Measurements from ENCODE around the gene IL1B. TPM values are rescaled to one million over a fixed set of nuclear protein-coding genes. Genes with fewer than 3 reads are reported as not detected.
A peak's percentile ranks its signal among the peaks of the same experiment; 100 is the strongest.

The IL1B gene
- total and polyA plus RNA-seq, 4 donors = 0.25 to 3.1 (median 0.76) TPM

DNA sequence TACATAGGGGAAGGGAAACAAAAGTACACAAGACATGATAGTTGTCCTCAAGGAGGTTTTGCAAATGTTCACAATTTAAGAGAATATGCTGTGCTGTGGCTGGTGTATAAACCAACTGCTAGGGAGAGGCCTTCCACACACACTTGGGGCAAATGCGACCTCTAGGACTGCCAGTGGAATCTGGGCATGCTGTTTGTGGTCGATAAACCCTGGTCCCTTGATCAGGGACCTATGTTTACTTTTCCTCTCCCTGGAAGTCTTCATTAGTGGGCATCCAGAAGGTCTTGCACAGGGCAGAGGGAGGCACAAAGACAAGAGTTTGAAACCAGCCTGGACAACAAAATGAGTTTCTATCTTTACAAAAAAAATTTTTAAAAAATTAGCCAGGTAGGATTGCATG lies 7.3 kb upstream of the IL1B start (continued):
- peak; percentile 63 to 76 for TF ChIP-seq HNF4A (conservative IDR thresholded peaks at IDR 0.05)

DNA sequence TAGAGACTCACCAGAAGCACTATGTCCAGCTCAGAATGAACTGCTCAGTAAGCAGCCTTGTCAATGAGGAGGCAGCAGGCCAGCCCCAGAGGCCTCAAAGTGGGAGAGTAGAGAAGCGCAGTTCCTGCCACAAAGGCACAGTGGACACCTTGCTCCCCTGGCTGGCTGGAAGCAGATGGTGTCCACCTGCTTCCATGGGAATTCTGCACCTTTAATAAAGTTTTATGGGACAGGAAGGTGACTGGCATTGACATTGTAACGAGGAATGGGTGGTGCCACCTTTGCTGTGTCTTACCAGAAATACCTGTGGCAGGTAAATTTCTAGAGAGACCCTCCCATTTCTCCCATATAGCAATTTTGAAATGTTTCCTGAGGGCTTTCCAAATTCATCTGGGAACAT lies 6.7 kb upstream of the IL1B start:
- TF ChIP-seq FOXA2 (IDR thresholded peaks at IDR 0.05) = no peak
- TF ChIP-seq, protein P1, sequence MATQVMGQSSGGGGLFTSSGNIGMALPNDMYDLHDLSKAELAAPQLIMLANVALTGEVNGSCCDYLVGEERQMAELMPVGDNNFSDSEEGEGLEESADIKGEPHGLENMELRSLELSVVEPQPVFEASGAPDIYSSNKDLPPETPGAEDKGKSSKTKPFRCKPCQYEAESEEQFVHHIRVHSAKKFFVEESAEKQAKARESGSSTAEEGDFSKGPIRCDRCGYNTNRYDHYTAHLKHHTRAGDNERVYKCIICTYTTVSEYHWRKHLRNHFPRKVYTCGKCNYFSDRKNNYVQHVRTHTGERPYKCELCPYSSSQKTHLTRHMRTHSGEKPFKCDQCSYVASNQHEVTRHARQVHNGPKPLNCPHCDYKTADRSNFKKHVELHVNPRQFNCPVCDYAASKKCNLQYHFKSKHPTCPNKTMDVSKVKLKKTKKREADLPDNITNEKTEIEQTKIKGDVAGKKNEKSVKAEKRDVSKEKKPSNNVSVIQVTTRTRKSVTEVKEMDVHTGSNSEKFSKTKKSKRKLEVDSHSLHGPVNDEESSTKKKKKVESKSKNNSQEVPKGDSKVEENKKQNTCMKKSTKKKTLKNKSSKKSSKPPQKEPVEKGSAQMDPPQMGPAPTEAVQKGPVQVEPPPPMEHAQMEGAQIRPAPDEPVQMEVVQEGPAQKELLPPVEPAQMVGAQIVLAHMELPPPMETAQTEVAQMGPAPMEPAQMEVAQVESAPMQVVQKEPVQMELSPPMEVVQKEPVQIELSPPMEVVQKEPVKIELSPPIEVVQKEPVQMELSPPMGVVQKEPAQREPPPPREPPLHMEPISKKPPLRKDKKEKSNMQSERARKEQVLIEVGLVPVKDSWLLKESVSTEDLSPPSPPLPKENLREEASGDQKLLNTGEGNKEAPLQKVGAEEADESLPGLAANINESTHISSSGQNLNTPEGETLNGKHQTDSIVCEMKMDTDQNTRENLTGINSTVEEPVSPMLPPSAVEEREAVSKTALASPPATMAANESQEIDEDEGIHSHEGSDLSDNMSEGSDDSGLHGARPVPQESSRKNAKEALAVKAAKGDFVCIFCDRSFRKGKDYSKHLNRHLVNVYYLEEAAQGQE (IDR thresholded peaks at IDR 0.05) = no peak
- TF ChIP-seq RAD21 (IDR thresholded peaks at IDR 0.05) = no peak
- no peak for TF ChIP-seq HNF4A (conservative IDR thresholded peaks at IDR 0.05)
- TF ChIP-seq JUND (IDR thresholded peaks at IDR 0.05) = no peak
- TF ChIP-seq NR2F2 (IDR thresholded peaks at IDR 0.05) = no peak
- TF ChIP-seq TAF1 (conservative IDR thresholded peaks at IDR 0.05) = no peak
- TF ChIP-seq EGR1 (IDR thresholded peaks at IDR 0.05; ENCODE audit: low read depth in 2 of 2) = no peak
- TF ChIP-seq, protein P2, sequence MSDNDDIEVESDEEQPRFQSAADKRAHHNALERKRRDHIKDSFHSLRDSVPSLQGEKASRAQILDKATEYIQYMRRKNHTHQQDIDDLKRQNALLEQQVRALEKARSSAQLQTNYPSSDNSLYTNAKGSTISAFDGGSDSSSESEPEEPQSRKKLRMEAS (IDR thresholded peaks at IDR 0.05) = no peak
- no peak for TF ChIP-seq SP1 (IDR thresholded peaks at IDR 0.05)
- Histone ChIP-seq H3K27ac (ENCODE audit: low read depth in 1 of 2, low read length in 2 of 2) (no peak overlapping the region), H3K9ac (ENCODE audit: low read depth in 1 of 2, low read length in 2 of 2) (no peak overlapping the region), H3K27me3 (ENCODE audit: control insufficient read depth in 4 of 4, insufficient read depth in 4 of 4, low read length in 3 of 4) (no peaks in the 10 kb centered on the region), H3K9me3 (ENCODE audit: control insufficient read depth in 4 of 4, low read length in 3 of 4) (no peaks in the 10 kb centered on the region), H3K4me3 (ENCODE audit: low read depth in 1 of 3, low read length in 3 of 3) (no peak overlapping the region), H3K4me1 (ENCODE audit: control insufficient read depth in 4 of 4, insufficient read depth in 4 of 4, low read length in 3 of 4) (no peaks in the 10 kb centered on the region), H3K36me3 (ENCODE audit: control insufficient read depth in 4 of 4, insufficient read depth in 3 of 4, low read depth in 1 of 4, low read length in 3 of 4) (no peaks in the 10 kb centered on the region)
- WGBS = 91% methylated on average over 2 of the region's 2 CpGs
- DNase-seq (ENCODE audit: low spot score) = no peak

DNA sequence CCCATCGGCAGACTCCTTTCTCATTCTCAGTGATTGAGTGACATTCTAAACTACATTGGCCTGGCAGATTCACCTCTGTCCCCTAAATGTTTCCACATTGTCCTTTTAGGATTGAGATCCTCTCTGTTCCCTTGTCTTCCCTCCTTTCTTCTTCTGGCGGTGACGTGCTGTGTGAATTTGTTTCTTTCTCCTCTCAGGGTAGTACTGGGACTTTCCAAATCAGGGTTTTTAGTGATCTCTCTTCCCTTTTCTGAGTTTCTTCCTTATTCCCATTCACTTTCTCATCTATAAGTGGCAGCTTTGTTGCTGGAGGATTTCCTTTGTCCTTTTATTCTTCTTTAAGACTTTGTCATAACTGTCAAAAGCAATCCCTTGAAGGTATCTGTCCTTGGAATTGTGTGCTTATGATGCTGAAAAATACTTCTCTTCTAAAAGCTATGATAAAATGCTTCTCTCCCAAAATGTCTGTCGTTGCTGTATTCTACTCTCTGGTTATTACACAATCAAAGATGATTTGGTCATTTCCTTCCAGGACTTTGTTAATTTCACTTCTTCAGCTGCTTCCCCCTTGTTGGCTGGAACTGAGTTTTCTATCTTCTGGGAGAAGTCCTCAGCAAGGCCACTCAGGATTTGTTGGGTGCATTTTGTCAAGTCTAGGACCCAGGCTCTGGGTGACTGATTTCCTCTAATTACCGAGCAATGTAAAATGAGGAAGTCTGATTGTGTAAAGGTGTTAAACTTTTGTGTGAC lies 4.9 kb upstream of the IL1B start:
- Histone ChIP-seq H3K4me3 (ENCODE audit: low read depth in 1 of 3, low read length in 3 of 3) (no peak overlapping the region), H3K9ac (ENCODE audit: low read depth in 1 of 2, low read length in 2 of 2) (no peak overlapping the region), H3K36me3 (ENCODE audit: control insufficient read depth in 4 of 4, insufficient read depth in 3 of 4, low read depth in 1 of 4, low read length in 3 of 4) (no peaks in the 10 kb centered on the region), H3K4me1 (ENCODE audit: control insufficient read depth in 4 of 4, insufficient read depth in 4 of 4, low read length in 3 of 4) (no peaks in the 10 kb centered on the region), H3K27me3 (ENCODE audit: control insufficient read depth in 4 of 4, insufficient read depth in 4 of 4, low read length in 3 of 4) (no peaks in the 10 kb centered on the region), H3K9me3 (ENCODE audit: control insufficient read depth in 4 of 4, low read length in 3 of 4) (no peaks in the 10 kb centered on the region), H3K27ac (ENCODE audit: low read depth in 1 of 2, low read length in 2 of 2) (peak overlapping the region in 1 of 2 donors; percentile 42)
- 79% methylated on average over 5 of the region's 5 CpGs for WGBS
- no peak for DNase-seq (ENCODE audit: low spot score)
- TF ChIP-seq, protein P2 (IDR thresholded peaks at IDR 0.05) = peak; percentile 32
- TF ChIP-seq, protein P3, sequence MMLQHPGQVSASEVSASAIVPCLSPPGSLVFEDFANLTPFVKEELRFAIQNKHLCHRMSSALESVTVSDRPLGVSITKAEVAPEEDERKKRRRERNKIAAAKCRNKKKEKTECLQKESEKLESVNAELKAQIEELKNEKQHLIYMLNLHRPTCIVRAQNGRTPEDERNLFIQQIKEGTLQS (IDR thresholded peaks at IDR 0.05) = no peak

DNA sequence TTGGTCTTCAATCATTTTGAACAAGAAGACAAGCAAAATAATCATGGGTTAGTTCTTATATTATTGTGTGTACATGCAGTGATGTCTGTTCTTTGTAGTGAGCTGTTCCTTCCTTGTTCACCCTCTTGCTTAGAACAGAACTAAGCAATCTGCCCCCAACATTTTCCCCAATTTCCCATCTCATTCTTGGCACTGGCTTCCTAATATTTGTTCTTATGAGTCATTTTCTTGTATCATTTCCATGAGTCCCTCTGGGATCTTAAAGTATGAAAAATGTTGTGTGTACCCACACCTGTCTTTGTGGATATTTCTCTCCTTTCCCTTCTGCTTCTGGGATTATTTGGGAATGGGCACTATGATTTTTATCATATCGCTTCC lies 3.5 kb upstream of the IL1B start:
- Histone ChIP-seq H3K4me3 (ENCODE audit: low read depth in 1 of 3, low read length in 3 of 3) (no peak overlapping the region), H3K27ac (ENCODE audit: low read depth in 1 of 2, low read length in 2 of 2) (no peak overlapping the region), H3K4me1 (ENCODE audit: control insufficient read depth in 4 of 4, insufficient read depth in 4 of 4, low read length in 3 of 4) (no peaks in the 10 kb centered on the region), H3K36me3 (ENCODE audit: control insufficient read depth in 4 of 4, insufficient read depth in 3 of 4, low read depth in 1 of 4, low read length in 3 of 4) (no peaks in the 10 kb centered on the region), H3K9ac (ENCODE audit: low read depth in 1 of 2, low read length in 2 of 2) (no peak overlapping the region), H3K9me3 (ENCODE audit: control insufficient read depth in 4 of 4, low read length in 3 of 4) (no peaks in the 10 kb centered on the region), H3K27me3 (ENCODE audit: control insufficient read depth in 4 of 4, insufficient read depth in 4 of 4, low read length in 3 of 4) (no peaks in the 10 kb centered on the region)
- DNase-seq (ENCODE audit: low spot score) = no peak
- WGBS = 98% methylated on average over 1 of the region's 1 CpG
- TF ChIP-seq HNF4G (IDR thresholded peaks at IDR 0.05) = no peak
- TF ChIP-seq, protein P4, sequence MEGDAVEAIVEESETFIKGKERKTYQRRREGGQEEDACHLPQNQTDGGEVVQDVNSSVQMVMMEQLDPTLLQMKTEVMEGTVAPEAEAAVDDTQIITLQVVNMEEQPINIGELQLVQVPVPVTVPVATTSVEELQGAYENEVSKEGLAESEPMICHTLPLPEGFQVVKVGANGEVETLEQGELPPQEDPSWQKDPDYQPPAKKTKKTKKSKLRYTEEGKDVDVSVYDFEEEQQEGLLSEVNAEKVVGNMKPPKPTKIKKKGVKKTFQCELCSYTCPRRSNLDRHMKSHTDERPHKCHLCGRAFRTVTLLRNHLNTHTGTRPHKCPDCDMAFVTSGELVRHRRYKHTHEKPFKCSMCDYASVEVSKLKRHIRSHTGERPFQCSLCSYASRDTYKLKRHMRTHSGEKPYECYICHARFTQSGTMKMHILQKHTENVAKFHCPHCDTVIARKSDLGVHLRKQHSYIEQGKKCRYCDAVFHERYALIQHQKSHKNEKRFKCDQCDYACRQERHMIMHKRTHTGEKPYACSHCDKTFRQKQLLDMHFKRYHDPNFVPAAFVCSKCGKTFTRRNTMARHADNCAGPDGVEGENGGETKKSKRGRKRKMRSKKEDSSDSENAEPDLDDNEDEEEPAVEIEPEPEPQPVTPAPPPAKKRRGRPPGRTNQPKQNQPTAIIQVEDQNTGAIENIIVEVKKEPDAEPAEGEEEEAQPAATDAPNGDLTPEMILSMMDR (IDR thresholded peaks at IDR 0.05; ENCODE audit: low read depth, low read length, missing input control) = no peak
- TF ChIP-seq RXRA (IDR thresholded peaks at IDR 0.05) = no peak
- no peak for TF ChIP-seq FOXA1 (IDR thresholded peaks at IDR 0.05)
- TF ChIP-seq, protein P2 (IDR thresholded peaks at IDR 0.05) = no peak
- TF ChIP-seq TAF1 (conservative IDR thresholded peaks at IDR 0.05) = no peak
- TF ChIP-seq, protein P3 (IDR thresholded peaks at IDR 0.05) = no peak
- no peak for TF ChIP-seq JUND (IDR thresholded peaks at IDR 0.05)
- no peak for TF ChIP-seq GABPA (IDR thresholded peaks at IDR 0.05 in 1 of 2, conservative IDR thresholded peaks at IDR 0.05 in 1 of 2)
- TF ChIP-seq NR2F2 (IDR thresholded peaks at IDR 0.05) = no peak
